OCI-M1 (cell line): ENCODE measurements around the gene DGLUCY.
"Not testable (repeated sequence)": the region's sequence is repeated elsewhere in the genome, so short reads cannot be mapped to it uniquely, and the experiment has no call there.

ENCODE experiments used
- DNase-seq: peaks from one replicate; lab custom pipeline; 2025; lab: John Stamatoyannopoulos, UW

DGLUCY gene

DNA sequence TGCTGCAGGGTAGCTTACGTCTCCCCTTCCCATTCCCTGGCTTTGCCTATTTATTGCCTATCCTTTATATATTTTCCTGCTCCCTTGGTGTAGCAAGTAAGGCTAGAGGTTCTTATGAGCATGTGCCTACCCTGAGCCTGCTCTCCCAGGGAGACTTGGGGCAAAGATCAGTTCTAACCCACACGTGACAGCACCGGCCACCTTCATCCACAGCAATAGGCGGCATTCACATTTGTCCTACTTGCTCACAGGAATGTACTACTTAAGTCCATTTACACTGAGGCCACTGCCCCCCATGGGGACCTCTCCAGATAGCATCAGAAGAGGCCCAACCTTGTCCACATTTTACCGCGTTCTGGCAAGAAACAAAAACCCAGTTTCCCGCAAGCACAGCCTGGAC is 122.0 kb downstream of the DGLUCY start:
- no peak for DNase-seq

- no peak for DNase-seq
Observed at GRCh38 chr14:91237219-91237618, 123.3 kb downstream of the DGLUCY start.

GRCh38 chr14:91238085-91238484 is 124.2 kb downstream of the DGLUCY start:
- no peak for DNase-seq

DNA sequence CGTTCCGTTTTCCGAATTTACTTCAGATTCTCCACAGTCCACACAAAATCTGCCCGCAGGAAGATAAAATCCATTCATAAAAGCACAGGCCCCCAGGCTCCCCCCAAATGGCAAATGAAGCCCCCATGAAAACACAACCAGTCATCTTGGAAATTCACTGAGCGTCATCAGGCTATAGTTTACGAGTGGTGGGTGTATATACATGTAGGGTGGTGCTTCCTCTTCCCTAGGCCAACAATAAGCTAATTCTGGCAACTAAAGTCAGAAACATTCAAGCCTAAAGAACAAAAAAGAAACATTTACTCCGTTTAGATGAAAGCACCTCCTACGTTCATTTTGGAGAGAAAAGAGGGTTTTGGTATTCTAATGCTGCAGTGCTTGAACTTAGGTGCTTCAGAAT is 124.8 kb downstream of the DGLUCY start:
- DNase-seq: no peak

DNA sequence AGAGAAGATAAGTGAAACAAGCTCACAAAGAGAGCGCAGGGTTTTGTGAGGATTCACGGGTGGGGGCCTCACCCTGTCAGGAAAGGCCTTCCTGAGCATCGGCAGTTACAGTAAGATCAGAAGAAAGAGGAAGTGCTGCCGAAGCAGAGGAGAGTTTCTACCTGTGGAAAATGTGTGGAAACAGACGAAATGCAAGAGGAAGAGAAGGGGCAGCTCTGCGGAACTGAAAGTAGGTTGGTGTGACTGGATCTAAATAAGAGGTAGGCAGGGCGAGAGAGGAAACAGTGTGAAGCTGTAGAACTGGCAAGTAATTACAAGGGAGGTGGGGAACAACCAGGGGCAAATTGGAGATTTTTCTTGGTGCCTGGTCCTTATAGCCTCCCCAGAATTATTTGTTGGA is 128.0 kb downstream of the DGLUCY start:
- no peak for DNase-seq

- DNase-seq: no peak
Observed at GRCh38 chr14:91242635-91243034, 128.8 kb downstream of the DGLUCY start.

DNA sequence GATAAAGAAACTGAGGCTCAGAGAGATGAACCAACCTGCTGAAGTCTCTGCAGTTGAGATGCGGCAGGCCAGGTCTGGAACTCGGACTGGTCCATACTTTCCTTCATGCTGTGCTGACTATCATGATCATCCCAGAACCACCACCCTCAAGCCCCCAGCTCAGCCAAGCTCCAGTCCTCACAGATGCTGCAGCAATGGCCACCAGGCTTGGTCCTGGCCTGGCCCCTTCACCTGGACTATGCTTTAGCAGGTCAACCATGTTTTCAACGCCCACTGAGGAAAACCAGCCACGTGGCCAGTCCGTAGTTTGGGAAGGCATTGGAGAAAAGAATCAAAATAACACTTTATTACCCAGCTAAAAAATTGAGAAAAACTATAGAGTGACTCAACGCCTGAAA is 129.2 kb downstream of the DGLUCY start:
- DNase-seq: no peak

- DNase-seq: no peak
Observed at GRCh38 chr14:91244501-91244901, 130.6 kb downstream of the DGLUCY start, which contains the start of gene GPR68. Gene GPR68 (minus strand): TSS chr14:91244704. CDS start chr14:91235050, 9,654 bp downstream.

DNA sequence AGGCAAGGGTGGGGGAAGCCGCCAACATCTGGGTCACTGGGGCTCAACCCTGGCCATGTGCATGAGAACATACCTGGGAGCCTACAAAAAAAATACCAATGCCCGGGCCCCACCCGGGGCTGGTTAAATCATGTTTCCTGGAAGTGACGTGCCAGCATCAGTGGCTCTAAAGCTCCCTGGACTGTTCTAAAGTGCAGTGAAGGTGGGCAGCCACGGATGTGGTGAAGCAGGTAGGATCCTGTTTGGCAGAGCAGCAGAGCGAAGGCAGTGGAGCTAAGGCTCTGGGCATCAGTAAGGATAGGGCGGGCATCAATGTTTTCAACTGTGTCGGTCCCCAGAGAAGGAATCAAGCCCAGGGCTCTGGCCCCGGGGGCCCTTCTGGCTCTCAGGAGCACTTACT is 131.2 kb downstream of the DGLUCY start:
- no peak for DNase-seq

GRCh38 chr14:91245616-91246015 is 131.7 kb downstream of the DGLUCY start:
- not testable (repeated sequence) for DNase-seq

GRCh38 chr14:91246051-91246852 is 132.4 kb downstream of the DGLUCY start:
- no peak for DNase-seq

- no peak for DNase-seq
Observed at GRCh38 chr14:91249841-91250616, 136.2 kb downstream of the DGLUCY start.

- no peak for DNase-seq
Observed at GRCh38 chr14:91250912-91251311, 137.0 kb downstream of the DGLUCY start.

- no peak for DNase-seq
Observed at GRCh38 chr14:91252871-91253794, 139.3 kb downstream of the DGLUCY start.

GRCh38 chr14:91253795-91254323 is 140.0 kb downstream of the DGLUCY start:
- DNase-seq: no peak

- DNase-seq: no peak
Observed at GRCh38 chr14:91254461-91254860, 140.6 kb downstream of the DGLUCY start.

- DNase-seq: no peak
Observed at GRCh38 chr14:91255026-91255695, 141.3 kb downstream of the DGLUCY start.

DNA sequence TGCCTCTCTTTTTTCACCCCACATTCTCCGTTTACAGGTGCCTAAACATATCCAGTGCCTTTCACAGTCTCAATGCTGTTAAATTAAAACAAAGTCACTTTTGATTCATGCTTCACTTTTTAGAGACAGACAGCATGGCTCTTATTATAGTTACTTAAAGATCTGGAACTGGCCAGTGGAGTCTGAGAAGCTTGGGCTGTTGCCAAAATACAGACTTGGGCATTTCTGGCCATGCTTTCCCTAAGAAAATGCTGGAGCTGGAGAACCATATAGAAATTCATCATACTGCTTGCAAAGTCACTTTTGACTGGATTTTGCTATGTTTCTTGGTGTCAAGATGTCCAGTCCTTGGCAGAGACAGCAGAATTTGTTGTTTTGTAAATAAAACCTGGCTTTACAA is 142.8 kb downstream of the DGLUCY start:
- no peak for DNase-seq

DNA sequence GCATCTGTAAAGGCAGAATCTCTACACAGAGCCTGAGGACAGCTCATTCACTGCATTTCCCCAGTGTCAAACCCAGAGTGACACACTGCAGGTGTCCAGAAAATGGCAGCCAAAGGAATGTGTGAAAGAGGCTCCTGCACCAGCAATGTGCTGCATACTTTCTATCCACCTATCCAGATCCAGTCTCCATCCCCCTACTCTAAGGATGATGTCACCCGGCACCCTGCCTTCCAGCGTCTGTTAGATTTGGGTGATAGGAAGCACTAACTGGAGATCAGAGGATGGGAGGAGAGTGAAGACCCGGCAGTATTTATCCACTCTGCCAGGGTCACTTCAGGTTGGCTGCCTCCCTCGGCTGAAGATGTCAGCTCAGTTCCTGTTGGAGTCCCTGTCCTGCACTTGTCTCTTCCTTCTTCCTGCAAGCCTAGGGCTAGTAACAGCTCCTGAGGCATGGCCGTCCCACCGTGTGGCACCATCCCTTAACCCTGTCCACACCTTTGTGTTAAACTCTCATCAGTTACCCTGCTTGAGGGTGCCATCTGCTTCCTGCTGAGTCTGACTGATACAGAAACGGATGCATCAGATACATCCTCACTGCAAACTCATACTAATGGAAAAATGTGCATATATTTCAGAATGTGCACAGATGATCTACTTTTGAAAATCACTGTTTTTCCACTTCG is 143.6 kb downstream of the DGLUCY start:
- no peak for DNase-seq

- DNase-seq: no peak
Observed at GRCh38 chr14:91258011-91258618, 144.2 kb downstream of the DGLUCY start.
